M059J (cell line): Measurements from ENCODE around the gene RAB37. TPM values are rescaled to one million over a fixed set of nuclear protein-coding genes. Genes with fewer than 3 reads are reported as not detected.

Experiments used
- DNase-seq: peaks from one replicate; pipeline ENCODE4 v3.0.0-alpha.2; 2012; ENCODE audit warnings: low read depth
- total RNA-seq: library from RNA; depleted of rRNA; stranded (reverse); fragments of >200 nt; shearing (Covaris generic); gene quantifications from 2 replicates; pipeline ENCODE4 v1.2.3, GENCODE V29; 2014

Gene RAB37
- total RNA-seq, 1 experiment from 2014 or later, result not detected

DNA sequence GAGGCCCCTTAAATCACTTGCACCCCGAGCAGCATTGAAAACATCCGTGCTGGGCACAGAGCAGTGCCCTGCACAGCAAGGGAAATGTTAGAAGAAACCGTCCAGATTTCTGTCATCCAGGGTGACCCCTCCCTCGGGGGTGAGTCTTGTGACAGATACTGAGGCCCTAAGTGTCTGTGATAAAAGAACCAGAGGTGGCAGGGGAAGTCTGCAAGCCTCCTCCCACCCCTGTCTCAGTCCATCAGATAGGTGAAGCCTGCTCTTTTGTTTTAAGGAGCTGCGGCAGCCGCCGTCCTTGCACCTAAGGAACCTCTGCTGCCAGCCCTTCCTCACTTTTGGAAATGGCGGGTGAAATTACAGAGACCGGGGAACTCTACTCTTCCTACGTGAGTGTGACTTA, 39.9 kb downstream of the RAB37 start:
- no peak for DNase-seq

DNA sequence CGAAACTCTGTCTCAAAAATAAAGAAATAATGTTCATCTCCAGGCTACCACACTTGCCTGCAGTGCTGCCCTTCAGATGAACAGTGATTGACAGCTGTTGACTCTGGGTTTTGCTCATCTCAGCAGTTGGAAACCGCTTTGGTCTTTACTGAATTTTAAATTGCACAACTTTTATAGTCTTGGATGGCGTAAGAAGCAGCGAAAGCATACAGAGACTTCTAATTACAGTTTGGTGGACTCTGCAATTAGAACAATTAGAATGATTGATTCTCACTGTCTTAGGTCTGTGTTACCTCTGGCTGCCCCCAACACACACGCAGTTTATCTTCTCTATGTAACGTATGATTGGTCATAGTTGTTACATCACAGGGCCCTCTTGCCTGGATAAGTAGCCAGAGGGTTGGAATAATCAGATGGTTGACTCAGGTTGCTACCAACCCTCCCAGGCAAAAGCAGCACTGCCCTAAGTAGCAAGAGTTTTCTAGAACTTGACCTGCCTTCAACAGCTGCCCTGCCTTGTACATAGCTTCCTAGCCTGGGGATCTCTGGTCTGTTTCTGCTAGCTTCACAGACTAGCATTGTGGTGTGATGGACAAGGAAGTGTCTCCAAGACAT, 41.0 kb downstream of the RAB37 start:
- no peak for DNase-seq

DNA sequence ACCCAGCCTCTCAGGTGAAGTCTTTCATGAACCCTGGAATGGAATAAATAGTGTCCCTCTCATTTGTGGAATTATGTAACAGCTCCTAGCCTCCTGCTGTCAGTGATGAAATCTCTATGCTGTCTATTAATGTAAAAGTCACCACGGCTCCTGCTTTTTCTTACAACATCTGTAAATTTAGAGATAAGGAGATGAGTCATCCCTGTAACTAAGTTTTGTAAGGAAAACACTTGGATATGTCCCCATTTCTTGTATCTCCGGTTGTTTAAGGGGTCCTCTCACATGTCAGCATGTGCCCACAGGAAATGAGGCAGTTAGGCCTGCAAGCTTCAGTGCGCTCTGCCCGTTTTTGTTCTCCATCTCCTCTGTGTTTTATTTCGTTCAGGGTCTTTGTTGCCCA, 41.9 kb downstream of the RAB37 start:
- DNase-seq, result no peak

DNA sequence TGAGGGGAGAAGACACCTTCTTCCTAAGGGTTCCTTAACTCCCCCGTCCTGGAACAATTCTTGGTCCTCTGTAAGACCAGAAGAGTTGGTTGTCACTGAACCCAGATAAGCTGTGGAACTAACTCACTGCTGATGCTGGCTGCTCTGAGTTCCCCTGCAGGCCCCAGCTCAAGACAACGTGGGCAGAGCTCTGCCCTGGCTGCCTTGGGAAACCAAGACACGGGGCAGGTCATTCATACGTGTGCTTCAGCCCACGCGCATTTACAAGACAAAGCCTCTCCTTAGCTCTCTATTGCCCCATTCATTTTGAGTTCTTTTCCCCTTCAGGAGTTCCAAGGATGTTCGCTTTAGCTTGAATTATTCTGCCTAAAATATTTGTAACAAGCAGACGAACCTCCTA, 42.4 kb downstream of the RAB37 start:
- no peak for DNase-seq

DNA sequence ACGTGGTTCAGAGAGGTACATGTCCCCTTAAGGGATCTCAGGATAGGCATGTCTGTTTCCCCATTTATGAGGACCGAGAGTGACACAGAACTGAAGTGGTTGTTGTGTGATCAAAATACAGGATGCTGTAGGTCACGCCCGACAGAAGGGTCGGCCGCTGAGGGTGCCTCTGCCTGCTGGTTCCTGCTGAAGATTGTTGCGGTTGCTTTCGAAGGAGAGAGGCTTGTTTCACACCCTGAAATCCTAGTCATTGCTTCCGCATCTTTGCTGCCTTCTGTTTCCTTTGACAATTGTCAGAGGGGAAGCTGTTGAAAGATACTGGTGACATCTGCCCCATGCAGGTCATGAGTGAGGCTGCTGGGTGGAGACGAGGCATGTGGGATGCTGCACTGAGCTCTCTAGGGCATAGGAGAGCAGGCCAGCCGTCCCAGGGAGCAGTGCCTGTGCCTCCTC, 42.9 kb downstream of the RAB37 start:
- no peak for DNase-seq

DNA sequence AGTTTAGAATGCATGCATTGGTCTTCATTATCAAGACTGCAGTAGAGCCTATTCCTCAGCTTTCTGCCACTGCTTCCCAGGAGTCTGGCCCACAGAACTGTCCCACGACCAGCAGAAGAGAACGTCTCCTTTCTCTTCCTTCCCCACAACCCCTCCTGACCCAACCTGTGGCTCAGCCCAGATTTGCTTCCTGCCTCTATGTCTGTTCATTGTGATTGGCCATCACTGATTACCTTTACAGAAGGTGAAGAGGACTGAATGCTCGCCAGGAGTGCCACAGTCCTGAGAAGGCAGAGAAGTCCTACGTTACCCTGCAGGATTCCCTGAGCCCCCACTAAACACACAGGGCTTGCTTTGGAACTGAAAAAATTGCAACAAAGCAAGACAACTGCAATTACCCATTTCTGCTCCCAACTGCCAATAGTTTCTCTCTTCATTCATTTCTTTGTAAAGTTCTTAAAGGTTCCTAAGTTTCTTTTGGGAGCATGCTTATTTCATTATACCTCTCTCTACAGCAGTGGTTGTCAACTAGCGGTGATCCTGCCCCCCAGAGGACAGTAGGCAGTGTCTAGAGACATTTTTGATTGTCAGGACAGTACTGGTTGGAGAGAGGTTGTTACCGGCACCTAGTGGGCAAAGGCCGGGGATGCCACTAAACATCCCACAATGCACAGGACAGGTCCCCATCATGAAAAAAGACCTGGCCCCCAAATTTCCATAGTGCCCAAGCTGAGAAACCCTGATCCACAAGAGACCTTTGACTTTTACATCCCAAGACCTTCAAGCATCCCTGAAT, 43.6 kb downstream of the RAB37 start:
- DNase-seq, result peak; percentile 49

DNA sequence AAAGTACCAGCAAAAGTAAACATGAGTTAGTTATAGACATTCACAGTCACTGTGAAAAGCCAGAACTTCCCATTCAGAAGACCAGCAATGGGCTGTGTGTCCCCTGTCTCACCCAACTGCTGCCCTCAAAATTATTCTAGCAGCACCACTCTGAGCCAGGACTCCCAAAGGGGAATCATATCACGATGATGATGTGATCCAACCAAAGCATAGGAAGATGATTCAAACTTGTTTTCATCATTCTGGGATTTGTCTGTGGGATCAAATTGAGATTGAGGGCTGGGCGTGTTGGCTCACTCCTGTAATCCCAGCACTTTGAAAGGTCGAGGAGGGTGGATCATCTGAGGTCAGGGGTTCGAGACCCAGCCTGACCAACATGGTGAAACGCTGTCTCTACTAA, 45.5 kb downstream of the RAB37 start:
- DNase-seq, result no peak

DNA sequence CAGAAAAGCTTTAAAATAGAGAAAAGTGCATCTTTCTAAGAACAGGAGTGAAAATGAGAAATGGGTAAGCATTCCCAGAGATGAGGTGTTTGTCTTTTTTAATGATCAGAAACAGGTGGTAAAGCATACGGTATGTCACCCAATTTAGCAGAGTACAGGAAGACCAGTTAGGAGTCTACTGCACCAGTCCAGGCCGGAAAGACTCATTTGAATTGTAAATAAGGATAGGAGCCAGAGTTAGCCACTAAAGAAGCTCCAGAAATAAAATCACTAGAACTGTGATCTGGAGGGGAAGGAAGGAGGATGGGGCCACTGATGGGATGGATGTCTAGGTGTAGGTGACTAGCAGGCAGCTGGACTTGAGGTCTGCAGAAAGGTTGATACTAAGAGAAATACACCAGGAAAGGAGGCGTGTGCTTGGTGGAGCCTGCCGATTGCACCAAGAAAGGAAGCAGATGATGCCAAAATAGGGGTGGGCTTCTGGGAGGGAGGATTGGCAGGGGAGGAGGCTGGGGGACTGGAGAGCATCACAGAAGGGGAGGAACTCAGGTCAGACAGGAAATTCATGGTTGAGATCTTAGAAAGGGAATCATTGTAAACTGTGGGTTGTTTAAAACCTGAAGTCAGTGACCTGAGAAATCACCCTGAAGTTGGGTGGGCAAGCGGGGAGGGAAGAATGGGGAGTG, 47.2 kb downstream of the RAB37 start:
- DNase-seq, result no peak

DNA sequence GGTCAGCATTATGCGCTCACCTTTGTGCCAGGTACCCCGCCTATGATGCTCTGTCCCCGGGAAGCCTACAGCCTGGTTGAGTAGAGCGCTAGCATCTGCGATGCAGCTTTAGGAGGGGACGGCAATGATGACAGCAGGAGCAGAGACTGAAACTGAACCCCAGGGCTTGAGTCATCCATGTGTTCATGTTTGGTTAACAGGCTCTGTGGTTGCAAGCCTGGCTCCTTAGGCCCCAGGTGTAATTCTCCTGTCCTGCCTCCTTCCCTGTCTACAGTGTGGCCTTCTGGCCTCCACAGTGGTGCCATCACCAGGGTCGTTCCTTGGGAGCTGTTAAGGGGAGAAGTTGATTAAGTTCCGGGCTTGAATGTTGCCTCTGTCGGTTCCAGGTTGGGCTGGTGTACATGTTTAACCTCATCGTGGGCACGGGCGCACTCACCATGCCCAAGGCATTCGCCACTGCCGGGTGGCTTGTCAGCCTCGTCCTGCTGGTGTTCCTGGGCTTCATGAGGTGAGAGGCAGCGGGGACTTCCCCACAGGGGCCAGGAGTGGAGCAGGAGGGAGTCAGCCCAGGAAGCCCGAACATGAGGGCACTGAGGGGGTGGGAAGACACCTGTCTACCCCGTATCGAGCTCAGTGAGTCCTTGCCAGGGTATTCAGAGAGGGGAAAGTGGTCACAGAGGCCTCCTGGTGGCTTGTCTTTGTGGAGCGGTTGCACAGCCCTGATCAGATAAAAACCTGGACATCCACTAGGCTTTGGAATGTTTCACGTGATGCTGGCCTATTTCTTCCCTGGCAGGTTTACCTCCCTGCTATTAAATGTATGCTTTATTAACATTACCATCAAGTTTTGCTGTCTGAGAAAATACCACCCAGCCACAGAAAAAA, 48.3 kb downstream of the RAB37 start:
- DNase-seq, result no peak

DNA sequence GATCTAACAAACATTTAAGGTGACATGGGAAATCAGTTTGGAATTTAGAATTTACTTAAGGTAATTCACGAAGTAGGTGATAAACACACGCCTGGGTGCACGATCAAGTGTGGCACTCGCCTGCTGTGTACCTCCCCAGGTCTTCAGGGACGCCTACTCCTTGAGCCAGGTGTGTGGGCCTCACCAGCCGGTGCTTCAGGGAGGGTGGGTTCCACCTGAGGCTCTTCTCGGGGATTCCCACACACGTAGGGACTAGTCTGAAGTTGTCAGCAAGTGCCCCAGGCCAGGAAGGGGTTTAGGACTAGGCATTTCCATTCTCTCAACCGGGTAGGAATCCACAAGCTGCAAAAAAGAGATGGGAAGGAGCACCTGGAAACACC, 48.9 kb downstream of the RAB37 start:
- no peak for DNase-seq

DNA sequence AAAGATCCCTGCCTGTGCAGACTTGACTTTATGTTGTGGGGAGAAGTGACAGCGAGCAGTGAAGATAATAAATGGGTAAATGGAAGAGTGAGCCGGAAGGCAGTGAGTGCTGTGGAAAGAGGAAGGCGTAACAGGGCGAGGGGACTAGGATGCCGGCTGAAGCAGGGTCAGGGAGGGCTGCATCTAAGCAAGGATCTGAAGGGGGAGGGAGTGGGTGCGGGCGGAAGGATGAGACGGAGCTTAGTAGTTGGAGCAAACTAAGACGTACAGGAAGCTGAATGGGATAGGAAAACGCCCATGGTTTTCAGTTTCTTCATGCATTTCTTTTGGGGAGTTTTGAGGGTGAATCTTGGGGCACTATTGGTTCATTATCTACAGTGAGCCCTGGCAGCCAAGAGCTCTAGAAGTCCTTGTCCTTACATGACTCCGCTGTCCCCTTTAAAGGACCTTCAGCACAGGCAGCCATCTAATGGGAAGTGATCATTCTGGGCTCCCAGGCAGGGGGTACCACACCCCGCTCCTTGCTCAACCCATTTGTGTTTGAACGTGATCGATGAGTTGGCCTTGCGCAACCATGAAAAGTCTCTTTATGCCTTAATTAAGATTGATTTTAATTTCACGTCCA, 49.5 kb downstream of the RAB37 start:
- DNase-seq, result no peak

DNA sequence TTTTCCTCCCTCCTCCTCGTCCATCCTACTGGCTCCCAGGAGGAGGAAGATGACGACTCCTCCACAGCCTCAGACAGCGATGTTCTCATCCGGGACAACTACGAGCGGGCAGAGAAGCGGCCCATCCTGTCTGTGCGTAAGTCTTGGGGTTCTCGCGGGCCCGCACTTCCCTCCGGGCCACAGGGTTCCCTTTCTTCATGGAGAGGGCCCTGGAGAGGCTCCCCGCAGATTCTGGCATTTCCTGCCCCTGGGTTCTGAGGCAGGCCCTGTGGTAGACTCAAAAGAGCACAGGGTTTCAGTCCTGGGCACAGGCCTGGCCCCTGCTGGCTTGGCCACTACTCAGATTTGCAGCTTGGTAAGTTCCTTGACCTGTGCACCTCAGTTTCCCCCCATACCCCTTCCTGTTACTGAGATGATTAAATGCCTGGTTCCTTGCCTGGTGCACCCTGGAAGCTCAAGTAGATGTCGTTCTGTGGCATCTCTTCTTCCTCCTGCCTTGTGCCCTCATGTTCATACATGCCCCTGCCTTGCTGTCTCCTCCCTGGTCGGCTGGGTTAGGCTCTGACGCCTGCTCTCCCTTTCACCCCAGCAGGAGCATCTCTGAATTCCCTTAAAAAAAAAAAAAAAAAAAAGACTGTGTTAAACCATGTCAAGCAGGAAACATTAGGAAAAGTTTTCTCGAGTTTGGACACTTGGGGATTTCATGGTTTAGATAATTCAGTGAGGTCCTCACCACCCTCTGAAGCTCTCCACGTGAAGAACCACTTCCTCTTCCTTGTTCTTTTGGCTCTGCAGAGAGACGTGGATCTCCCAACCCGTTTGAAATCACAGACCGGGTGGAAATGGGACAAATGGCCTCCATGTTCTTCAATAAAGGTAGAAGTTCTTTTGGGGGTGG, 53.4 kb downstream of the RAB37 start:
- no peak for DNase-seq

DNA sequence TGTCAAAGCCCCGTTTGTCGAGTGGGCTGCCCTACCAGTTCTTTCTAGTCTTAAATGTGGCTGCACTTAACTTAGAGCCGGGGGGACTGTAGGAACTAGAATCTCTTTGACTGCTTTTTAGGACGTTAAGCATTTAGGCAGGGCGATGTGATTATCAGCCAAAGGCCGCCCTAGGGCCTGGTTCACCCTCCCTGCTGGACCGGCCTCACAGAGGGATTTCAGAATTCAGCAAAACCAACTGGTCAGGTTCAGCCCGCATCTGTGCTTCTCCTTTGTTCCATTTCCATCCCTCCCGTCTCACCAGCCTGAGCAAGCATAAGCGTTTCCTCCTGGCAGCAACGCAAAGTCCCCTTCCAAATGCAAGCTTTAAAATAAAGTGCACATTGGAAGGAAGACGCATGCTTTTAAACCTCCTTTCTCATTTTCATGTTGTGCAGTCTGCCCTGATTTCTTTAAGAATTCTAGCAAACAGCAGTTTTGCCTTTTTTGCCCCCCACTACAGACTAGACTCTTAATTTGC, 55.6 kb downstream of the RAB37 start:
- DNase-seq, result no peak

DNA sequence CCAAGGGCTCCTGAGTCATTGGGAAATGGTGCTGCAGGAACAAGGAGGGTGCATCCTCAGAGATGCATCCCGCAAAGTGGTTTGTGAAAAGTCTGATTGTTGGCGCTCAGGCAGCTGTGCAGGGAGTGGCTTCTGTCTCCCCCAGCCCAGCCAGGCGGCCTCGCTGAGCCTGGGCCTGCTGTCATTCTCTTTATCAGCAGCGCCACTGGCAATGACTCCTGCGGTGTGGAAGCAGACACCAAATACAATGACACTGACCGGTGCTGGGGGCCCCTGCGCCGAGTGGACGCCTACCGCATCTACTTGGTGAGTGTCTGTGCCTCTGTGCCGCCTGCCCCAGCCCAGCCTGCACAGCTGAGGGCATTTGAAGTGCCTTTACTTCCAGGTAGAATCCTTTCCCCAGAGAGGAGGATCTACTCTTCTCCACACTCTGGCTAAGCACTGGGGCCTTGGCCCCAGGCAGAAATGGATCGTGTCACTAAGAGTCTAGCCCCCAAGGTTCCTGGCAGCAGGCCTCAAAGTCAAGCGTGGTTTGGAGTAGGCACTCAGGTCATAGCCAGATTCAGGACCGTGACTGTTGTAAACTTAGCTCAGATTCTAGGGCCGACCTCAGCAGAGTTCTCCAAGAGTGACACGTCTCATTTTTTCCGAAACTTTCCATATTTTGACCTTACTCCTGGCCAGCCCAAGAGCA, 58.4 kb downstream of the RAB37 start:
- no peak for DNase-seq

DNA sequence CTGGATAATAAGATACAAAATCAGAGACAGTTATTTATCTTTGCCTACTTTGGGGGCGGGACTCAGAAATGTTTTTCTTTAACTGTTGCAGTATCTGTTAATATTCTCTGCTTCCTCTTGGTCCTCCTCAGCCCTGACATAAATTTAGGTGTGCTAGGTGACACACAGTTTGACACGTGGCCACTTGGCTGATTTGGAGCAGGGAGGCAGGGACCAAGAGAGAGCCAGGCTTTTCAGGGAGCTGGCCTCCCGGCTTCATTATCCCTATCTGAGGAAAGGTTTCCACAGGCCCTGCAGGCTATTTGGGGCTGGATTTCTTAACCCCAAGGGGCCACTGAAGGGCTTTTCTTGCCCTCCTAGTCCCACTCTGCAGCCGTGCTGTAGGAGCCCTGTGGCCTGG, 59.2 kb downstream of the RAB37 start:
- no peak for DNase-seq

DNA sequence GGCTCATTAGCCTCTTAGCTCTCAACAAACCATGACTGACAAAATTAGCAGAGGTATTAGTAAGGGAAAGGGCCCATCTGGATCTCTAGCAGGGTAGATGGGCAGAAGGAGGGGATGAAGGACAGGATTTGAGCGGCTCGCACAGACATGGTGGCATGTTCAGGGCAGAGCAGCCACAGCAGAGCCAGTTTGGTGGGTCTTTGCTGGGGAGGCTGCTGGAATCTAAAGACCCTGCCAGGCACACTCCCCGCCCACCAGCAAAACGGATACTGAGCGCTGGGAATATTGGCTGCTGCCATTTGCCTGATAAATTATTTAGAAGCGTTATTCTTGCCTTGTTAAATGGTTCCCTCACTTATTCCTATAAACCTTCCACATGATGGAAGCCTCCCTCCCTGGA, 59.8 kb downstream of the RAB37 start:
- DNase-seq, result no peak
